Stomach (tissue), 4 donors: ENCODE results near the gene LRRC56.

Experiments used
- POLR2AphosphoS5 ChIP-seq, 3 donors: sonication (generic); formaldehyde crosslinking; IDR thresholded peaks; one replicate each; pipeline ENCODE4 v1.6.1; 2016; ENCODE audit warnings: antibody characterized with exemption in 3 of 3
- TF ChIP-seq, protein P1 (sequence below), 7 experiments: fragments of 450-650 bp in 4 of 7; fragments of 200-600 bp in 3 of 7; sonication (generic) in 3 of 7; IDR thresholded peaks; one replicate each; pipeline ENCODE4 v1.5.1; 2016 to 2019; ENCODE audit warnings: antibody characterized with exemption in 7 of 7, control low read depth in 2 of 7, mild to moderate bottlenecking in 1 of 7

DNA sequence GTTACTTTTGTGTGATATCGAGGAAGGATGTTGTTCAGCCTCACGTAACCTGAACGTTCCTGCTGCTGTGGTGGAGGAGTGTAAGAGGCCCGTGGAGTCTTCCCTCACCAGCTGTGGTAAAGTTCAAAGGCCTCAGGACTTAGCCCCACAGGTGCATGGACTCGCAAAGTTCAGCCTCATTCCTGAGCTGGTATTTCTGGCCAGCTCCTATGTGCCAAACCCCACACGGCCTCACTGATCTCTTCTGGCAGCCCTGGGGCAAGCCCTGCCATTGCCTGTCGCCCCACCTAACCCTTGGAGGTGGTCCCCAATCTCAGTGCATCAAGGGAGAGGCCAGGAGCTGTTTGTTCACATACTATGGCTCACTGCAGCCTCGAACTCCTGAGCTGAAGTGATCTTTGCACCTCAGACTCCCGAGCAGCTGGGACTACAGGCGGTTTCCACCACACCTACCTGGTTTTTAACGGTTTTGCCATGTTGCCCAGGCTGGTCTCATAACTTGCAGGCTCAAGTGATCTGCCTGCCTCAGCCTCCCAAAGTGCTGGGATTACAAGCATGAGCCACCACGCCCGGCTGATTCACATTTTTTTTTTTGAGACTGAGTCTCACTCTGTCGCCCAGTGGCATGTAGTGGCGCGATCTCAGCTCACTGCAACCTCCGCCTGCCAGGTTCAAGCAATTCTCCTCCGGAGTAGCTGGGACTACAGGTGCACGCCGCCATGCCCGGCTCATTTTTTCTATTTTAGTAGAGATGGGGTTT, 41.1 kb downstream of the LRRC56 start:
- TF ChIP-seq, protein P1, sequence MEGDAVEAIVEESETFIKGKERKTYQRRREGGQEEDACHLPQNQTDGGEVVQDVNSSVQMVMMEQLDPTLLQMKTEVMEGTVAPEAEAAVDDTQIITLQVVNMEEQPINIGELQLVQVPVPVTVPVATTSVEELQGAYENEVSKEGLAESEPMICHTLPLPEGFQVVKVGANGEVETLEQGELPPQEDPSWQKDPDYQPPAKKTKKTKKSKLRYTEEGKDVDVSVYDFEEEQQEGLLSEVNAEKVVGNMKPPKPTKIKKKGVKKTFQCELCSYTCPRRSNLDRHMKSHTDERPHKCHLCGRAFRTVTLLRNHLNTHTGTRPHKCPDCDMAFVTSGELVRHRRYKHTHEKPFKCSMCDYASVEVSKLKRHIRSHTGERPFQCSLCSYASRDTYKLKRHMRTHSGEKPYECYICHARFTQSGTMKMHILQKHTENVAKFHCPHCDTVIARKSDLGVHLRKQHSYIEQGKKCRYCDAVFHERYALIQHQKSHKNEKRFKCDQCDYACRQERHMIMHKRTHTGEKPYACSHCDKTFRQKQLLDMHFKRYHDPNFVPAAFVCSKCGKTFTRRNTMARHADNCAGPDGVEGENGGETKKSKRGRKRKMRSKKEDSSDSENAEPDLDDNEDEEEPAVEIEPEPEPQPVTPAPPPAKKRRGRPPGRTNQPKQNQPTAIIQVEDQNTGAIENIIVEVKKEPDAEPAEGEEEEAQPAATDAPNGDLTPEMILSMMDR (IDR thresholded peaks at IDR 0.05) = no peak
- no peak for TF ChIP-seq POLR2AphosphoS5 (IDR thresholded peaks at IDR 0.05)
